HEK293 (cell line): Measurements from ENCODE around the gene TNS4.

ENCODE experiments used
- PBX3 ChIP-seq: sonication (generic); formaldehyde crosslinking; IDR thresholded peaks from 2 replicates; pipeline ENCODE4 v1.8.1; 2022; ENCODE audit warnings: mild to moderate bottlenecking, moderate library complexity, missing genetic modification reagents
- TRIM28 ChIP-seq: IDR thresholded peaks from 2 replicates; pipeline ENCODE4 v1.6.1; 2011; ENCODE audit warnings: low read length, control low read depth, borderline replicate concordance
- ZNF274 ChIP-seq, 2 experiments: fragments of 200-500 bp in 1 of 2; fragments of 450-650 bp in 1 of 2; sonication (Bioruptor generic) in 1 of 2; formaldehyde crosslinking in 1 of 2; IDR thresholded peaks; 2 replicates each; pipeline versions ENCODE4 v1.5.1 to v1.6.1; 2014 to 2016; ENCODE audit warnings: borderline replicate concordance in 1 of 2, inconsistent platforms in 1 of 2, low read length in 1 of 2, missing biosample characterization in 1 of 2, missing genetic modification characterization in 1 of 2
- ZNF623 ChIP-seq: fragments of 450-650 bp; formaldehyde crosslinking; IDR thresholded peaks from 2 replicates; pipeline ENCODE4 v1.5.1; 2016; ENCODE audit warnings: missing biosample characterization, missing genetic modification characterization
- TF ChIP-seq, protein P1 (sequence below): fragments of 450-650 bp; formaldehyde crosslinking; IDR thresholded peaks from 2 replicates; pipeline ENCODE4 v1.5.1; 2017; ENCODE audit warnings: missing biosample characterization, missing genetic modification characterization
- TF ChIP-seq, protein P2 (sequence below): fragments of 450-650 bp; formaldehyde crosslinking; IDR thresholded peaks from 2 replicates; pipeline ENCODE4 v1.5.1; 2016; ENCODE audit warnings: missing biosample characterization, missing genetic modification characterization

- TF ChIP-seq ZNF274 (IDR thresholded peaks at IDR 0.05; ENCODE audit: low read length) (no peak), ZNF274 (tag by site-specific recombination; IDR thresholded peaks at IDR 0.05; ENCODE audit: borderline replicate concordance) (no peak), ZNF623 (tag by site-specific recombination) (no peak), TRIM28 (no peak), PBX3 (CRISPR knock-in tag) (no peak)
- TF ChIP-seq, protein P1, sequence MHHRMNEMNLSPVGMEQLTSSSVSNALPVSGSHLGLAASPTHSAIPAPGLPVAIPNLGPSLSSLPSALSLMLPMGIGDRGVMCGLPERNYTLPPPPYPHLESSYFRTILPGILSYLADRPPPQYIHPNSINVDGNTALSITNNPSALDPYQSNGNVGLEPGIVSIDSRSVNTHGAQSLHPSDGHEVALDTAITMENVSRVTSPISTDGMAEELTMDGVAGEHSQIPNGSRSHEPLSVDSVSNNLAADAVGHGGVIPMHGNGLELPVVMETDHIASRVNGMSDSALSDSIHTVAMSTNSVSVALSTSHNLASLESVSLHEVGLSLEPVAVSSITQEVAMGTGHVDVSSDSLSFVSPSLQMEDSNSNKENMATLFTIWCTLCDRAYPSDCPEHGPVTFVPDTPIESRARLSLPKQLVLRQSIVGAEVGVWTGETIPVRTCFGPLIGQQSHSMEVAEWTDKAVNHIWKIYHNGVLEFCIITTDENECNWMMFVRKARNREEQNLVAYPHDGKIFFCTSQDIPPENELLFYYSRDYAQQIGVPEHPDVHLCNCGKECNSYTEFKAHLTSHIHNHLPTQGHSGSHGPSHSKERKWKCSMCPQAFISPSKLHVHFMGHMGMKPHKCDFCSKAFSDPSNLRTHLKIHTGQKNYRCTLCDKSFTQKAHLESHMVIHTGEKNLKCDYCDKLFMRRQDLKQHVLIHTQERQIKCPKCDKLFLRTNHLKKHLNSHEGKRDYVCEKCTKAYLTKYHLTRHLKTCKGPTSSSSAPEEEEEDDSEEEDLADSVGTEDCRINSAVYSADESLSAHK (tag by site-specific recombination) = no peak
- TF ChIP-seq, protein P2, sequence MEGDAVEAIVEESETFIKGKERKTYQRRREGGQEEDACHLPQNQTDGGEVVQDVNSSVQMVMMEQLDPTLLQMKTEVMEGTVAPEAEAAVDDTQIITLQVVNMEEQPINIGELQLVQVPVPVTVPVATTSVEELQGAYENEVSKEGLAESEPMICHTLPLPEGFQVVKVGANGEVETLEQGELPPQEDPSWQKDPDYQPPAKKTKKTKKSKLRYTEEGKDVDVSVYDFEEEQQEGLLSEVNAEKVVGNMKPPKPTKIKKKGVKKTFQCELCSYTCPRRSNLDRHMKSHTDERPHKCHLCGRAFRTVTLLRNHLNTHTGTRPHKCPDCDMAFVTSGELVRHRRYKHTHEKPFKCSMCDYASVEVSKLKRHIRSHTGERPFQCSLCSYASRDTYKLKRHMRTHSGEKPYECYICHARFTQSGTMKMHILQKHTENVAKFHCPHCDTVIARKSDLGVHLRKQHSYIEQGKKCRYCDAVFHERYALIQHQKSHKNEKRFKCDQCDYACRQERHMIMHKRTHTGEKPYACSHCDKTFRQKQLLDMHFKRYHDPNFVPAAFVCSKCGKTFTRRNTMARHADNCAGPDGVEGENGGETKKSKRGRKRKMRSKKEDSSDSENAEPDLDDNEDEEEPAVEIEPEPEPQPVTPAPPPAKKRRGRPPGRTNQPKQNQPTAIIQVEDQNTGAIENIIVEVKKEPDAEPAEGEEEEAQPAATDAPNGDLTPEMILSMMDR (tag by site-specific recombination) = no peak
These were observed 19.6 kb upstream of the TNS4 start for GRCh38 chr17:40520991-40521453.
